NCI-H526 treated with DMSO at 0.1 percent for 48 hours (cell line): Measurements from ENCODE around the gene LRBA.

ENCODE experiments used
- DNase-seq: peaks from one replicate; lab custom pipeline; 2025; lab: John Stamatoyannopoulos, UW

The LRBA gene

DNA sequence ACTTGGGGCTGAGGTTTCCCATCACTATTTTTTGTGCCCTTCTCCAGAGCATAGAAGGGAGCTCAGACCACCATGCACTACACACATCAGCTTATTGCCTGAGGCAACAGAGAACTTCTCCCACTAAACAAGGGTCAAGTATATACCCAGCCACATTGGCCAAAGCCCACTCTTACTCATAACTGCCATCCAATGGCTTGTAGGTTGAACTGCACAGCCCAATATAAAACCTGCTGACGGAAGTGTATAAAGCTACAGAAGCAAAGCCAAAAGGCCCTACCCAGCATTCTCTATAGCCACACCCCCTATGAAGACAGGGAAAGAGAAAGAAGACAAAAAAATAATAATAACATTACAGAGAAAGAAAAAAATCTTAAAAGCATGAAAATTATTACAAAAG, 139.7 kb downstream of the LRBA start:
- DNase-seq: no peak

DNA sequence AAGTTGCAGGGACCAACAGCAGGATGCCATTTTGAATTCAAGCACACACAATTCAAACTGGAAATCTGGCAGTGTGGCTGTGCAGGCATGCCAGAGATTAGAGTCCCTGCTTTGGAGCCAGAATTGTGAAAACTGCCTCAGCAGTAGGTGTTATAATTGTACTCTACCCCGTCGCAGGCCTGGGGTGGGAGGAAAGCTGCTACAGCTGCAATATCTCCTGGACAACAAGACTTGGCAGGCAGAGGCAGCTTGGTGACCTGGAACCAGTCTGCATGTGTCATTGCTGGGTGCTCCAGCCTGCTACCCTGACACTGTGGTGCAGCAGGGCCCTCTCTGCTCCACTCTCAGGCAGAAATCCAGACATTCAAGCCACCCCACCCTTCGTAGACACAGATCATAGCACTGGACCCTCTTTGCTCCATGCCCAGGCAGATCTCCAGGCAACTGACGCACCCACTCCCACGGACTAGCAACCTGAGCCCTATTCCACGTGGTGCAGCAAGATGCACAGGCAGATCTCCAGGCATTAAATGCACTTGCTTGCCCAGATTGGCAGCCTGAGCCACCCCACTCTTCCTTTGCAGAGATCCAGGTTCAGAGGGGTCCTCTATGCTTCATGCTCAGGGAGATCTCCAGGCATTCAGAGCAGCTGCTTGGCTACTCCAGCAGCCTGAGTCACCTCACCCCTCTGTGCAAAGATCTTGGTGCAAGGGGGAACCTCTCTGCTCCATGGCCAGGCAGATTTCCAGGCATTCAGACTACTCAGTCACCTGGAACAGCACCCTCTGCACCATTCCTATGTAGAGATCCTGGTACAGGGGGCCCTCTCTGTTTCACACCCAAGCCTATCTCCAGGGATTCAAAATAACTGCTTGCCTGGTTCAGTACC, 140.5 kb downstream of the LRBA start:
- DNase-seq: no peak

DNA sequence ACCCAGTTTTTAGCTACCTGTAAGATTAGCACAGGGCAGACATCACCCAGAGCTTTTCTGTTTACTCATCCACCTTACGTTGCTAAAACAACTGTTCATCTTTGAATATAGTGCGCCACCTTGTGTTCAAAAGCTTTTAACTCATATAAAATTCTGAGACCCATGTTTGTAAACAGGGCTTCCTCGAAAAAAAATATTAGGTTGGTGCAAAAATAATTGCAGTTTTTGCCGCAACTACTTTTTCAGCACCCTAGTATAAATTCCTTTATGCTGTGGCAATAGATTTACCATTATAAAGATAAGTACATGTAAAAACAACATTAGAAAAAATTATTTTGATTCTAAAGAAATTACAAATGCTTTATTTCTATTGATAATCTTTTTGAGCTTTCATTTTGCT, 147.9 kb downstream of the LRBA start:
- DNase-seq: peak; percentile 80

DNA sequence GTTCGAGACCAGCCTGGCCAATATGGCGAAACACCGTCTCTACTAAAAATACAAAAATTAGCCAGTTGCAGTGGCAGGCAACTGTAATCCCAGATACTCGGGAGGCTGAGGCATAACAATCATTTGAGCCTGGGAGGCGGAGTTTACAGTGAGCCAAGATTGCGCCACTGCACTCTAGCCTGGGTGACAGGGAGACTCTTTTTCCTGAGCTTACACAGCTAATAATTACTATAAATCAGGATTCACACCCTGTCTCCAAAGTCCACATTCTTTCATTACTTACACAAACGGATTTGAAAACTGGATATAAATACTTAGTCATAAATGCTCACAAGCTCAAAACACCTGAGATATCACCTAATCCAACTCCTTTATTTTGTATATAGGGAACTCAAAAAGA, 151.6 kb downstream of the LRBA start:
- DNase-seq: no peak

DNA sequence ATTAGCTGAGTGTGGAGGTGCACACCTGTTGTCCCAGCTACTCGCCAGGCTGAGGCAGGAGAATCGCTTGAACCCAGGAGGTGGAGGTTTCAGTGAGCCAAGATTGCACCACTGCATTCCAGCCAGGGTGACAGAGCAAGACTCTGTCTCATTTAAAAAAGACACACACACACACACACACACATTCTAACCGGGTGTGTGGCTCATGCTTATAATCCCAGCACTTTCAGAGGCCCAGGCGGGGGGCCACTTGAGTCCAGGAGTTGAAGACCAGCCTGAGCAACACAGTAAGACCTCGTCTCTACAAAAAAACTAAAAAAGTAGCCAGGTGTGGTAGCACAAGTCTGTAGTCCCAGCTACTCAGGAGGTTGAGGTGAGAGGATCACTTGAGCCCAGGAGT, 152.3 kb downstream of the LRBA start:
- DNase-seq: no peak

DNA sequence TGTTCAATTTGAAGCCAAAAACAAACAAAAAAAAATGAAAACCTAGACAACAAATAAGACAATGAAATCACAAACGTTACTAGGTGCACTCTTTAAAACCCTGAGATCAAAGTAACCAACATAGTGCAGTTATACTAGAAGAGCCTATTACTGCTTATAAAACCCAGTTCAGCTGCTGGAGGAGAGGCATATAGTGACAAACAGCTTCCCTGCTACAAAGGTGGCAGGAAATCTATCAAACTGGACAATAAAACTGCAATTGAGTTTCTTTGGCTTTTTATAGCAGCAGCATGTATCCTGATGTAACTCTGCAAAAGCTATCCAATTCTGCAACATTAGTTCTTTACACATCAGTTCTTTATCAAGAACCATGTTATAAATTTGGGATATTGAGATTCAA, 155.6 kb downstream of the LRBA start:
- DNase-seq: no peak

DNA sequence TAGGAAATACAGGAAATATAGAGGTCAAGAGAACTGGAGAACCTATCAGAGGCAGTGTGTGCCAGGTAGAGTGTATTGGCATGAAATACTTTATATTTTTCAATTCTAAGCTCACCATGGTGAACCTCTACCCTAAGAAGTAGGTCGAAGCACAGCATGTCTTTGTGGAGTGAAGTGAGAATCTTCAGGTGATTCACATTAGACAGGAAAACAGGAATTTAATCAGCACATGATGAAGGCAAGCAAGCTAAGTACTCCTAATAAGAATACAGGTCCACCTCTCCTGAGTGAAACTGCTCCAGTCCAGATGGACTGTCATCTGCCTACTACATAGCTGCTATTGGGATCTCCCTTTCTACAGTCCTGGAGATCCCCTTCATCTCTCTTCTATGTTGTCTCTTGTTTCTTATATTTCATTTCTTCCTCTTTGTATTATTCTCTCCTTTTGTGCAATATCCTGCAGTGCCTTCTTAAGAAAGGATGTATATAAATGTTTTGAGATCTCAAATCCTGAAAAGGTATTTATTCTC, 159.0 kb downstream of the LRBA start:
- DNase-seq: no peak

DNA sequence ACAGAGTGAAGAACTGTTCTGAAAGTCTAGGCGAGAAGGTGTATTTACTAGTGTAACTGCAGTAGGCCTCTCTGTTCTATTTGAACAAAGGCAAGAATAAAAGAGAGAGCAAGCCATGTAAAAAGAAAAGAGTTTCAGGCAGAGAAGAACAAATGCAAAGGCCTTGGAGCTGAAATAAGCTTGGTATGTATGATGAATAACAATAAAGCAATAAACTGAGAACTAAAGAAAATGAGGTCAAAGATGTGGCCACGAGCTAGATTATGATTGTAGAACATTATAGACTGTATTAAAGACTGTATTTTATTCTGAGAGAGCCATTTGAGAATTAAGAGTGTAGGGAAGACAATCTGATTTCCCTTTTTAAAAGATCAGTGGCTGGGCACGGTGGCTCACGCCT, 160.5 kb downstream of the LRBA start:
- DNase-seq: no peak

DNA sequence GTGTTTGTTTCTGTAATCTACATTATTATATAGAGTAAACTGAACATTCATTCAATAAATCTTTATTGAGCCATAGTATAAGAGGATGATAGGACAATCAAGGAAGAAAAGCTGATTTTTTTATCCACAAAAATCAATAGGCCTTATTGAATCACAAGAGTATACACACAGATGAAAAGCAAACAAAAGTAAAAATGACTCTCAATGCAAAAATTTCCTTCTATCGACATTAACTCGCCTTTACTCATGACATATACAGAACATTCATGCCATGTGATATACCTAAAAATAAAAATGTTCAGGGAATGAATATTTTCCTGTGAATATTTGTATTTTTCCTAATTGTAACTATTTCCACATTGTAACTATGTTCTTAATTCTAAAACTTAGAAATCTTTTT, 161.2 kb downstream of the LRBA start:
- DNase-seq: no peak

DNA sequence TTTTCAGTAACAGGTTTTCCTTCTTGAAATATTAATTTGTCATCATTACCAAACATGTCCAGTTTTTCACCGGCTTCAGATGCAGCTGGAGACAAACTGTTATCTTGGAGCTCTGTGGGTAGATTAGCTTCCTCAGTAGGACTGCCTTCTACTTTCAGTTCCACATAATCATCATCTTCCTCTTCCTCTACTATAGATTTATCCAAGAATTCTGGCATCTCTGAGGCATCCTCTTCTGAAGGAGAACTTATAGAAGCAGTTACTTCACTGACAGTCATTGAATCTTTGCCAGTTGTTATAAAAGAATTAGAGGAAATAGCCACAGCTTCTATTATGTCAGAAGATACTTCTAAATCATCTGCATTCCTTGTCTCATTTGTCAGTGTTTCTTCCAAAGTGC, 162.9 kb downstream of the LRBA start:
- DNase-seq: no peak

DNA sequence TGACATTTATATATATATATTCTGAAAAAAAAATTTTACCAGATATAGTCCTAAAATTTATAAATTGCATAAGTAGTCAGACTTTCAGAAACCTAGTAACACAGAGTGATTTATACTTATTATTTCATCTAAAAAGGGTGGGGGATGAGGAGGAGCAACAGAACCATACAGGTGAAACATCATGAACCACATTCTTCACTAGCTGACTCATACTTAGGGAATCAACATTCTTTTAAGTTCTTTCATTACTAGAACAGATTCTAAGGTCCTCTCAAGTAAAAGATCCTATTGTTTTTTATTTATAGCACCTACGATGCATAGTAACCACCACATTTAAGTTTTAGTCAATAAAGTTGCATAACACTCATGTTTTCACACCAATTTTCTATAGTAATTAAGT, 166.1 kb downstream of the LRBA start:
- DNase-seq: no peak

DNA sequence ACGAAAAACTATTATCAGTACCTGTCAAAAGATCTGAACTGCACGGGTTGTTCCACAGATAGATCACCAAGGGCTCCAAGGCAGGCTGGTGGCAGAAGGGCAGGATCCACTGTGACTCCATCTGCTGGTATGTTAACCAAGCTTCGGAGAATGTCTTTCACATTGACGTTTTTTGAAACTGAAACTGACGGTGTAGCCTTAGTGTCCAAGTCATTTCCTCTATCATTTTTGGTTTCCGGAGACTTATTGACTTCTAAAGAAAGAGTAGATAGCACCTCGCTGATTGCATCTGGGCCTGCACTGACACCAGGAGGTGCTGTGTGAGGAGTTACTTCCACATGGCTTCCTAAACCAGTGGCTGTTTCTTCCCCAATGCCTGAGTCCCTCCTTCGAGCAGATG, 186.9 kb downstream of the LRBA start:
- DNase-seq: no peak

DNA sequence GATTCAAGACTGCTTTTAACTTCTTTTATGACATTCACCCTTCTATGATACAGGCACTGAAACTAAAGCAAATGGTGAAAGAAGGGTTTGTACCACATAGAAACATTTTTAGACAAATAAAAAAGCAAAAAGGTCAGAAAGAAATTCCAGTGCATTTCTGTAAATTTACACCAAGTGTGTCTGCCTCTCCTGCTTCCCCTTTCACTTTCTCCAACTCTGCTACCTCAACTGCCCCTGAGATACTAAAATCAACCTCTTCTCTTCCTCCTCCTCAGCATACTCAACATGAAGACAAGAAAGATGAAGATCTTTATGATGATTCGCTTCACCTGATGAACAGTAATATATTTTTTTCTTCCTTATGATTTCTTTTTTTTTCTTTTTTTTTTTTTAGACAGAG, 187.9 kb downstream of the LRBA start:
- no peak for DNase-seq

DNA sequence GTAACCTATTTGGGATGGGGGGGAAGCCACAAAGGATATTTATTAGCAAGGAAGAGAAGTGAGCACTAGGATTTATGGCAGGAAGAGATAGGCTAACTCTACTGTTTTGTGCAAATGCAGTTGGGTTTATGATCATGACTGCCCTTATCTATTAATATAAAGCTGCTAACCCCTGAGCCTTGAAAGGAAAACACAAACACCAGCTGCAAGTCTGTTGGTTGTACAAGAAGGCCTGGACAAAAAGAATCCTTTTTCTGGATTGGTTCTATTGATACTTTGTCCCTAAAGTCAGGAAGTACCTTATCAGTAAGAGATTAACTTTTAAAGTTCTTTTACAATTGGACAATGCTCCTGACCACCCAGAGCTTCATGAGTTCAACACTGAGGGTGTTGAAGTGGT, 188.8 kb downstream of the LRBA start:
- no peak for DNase-seq

DNA sequence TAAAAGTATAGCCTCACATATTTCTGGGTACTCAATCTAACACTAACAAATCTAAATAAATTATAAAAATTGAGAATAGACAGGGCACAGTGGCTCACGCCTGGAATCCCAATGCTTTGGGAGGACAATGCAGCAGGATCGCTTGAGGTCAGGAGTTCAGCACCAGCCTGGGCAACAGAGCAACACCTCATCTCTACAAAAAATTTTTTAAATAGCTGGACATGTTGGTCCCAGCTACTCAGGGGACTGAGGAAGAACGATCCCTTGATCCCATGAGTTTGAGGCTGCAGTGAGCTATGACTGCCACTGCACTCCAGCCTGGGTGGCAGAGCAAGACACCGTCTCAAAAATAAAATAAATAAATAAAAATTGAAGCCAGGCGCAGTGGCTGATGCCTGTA, 192.7 kb downstream of the LRBA start:
- DNase-seq: no peak

DNA sequence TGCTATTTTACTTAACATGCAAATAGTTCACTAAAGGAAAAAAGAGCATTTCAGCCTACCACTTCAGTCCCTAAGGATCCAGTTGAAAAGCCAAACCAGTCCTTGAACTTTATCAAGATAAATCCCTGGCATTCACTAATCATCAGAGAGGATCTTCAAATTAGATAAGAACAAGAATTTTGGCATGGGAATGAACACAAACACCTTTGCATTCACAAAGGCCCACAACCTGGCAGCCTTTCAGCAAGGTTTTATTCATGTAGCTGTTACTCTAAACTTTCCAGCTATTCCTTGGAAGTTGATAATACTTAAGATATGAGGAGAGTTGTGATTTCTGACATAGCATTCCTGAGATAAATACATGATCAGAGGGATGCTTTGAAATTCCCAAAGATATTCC, 193.4 kb downstream of the LRBA start:
- DNase-seq: no peak

DNA sequence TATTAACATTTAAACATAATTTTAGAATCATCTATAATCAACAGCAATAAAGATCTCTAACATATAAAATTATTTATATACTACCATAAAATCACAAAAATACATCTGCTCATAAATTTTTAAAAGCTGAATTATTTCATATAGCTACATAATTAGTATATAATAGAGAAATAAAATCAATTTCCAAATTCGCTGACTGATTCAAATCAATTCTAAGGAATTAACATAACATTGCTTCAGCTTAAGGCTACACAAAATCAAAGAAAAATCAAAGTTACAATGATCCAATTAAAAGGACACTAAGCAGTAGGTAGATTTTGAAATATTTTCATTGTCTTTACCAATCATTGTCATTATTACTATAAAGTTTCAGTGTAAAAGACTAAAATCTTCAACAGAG, 194.7 kb downstream of the LRBA start:
- DNase-seq: no peak

DNA sequence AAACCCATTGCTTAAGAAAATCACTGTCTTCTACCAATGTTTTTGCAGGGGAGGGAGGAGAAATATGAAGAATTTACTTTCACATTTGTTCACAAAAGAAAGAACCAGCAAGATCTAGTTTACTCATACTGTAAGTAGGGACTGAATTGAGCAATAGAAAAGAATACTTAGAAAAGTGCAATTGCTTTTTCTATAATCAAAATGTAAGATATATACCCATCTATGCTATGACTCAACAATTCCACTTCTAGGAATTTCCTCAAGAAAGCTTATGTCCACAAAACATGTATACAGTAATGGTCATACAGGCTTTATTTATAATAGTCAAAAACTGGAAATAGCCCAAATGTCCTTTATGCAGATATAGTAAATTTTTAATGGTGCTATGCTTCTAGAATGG, 196.4 kb downstream of the LRBA start:
- DNase-seq: no peak

DNA sequence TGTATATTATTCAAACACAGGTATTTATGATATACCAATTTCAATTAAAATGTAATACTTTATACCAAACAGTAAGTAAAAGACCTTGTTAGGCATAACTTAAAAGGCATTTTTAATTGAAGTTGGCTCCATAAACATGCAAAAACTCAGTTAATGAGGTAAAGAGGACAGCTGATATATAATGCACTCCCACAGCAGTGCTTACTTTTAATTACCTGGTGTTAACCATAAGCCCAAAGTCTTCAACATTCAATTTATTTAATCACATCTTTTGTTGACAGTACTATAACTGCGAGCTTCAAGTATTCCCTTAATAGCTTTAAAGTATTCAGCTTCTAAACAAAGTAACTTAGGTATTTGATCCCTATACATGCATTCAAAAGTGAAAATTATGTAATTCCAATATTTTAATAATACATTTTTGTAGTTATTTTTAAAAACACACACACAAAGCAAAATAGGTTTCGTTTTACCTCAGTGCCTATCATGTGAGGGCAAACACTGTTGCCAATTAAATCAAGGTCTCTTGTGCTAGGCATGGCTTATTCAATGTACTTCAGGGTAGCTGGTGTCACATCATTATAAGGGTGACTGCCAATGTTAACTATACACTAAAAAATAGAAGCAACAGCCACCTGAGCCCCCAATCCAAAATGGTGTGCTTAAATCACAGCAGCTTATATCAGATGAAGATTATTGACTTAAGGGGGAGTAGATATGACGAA, 197.1 kb downstream of the LRBA start:
- DNase-seq: no peak

DNA sequence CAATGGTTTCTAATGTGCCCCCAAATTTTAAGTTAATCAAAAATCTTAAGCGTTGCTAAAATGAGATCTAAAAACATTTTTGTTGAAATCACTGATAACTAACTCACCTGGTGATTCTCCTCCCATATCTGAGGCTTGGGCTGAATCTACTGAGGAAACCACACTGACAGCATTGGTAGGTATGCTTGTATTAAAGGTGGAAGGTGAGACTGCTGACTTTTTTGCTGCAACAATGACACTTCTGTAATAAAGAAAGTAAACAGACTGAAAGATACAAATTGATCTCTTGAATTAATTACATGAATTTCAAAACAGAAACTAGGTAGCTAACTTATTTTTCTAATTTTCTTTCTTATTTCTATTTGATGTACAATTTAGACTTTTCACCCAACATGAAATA, 198.1 kb downstream of the LRBA start:
- no peak for DNase-seq

DNA sequence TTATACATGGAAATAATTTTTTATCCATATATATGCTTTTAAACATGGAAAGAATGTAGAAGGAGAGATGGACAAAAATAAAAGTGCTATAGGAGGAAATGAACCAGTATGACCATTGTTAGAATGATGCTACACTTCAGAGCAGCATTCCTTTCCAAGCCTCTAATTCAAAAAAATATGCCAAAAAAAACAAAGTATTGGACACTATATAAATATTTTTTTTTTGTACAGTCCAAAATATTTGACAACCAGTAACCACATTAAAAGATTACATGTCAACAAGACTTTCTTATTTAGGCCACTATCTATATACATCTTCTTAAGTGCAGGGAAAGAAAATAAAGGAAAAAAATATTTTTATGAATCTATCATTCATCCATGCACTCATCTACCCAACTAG, 198.6 kb downstream of the LRBA start:
- DNase-seq: no peak

DNA sequence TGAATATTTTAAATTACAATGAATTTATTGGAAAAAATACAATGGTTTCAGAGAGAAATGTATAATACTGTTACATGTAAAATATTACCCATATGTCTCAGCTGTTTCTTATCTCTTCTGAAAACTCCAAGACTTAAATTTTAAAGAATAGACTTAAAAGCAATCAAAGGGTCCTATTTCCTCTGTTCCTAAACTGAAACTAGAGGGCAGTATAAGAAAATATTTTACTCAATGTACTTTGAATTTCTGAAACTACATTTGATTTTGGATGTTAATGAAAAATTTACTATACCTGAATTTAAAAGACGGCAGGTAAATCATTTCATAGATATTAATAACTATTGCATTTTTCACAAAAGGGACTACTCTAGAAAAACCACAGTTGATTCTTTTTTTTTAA, 200.2 kb downstream of the LRBA start:
- no peak for DNase-seq
